ENCODE data around the gene ZNF414. TPM values are rescaled to one million over a fixed set of nuclear protein-coding genes. Genes with fewer than 3 reads are reported as not detected.

The ZNF414 gene
- total RNA-seq, 1 experiment from 2014 or later: 27.2 TPM

GRCh38 chr19:8545743-8546142 is 31.8 kb upstream of the ZNF414 start:
- Mint-ChIP-seq H3K36me3 (ENCODE audit: insufficient read depth, unreplicated experiment) (peaks cover 13% of the 10 kb centered on the region), H3K4me1 (ENCODE audit: insufficient read depth, unreplicated experiment) (no peaks in the 10 kb centered on the region)
- intact Hi-C loops (cut with micrococcal nuclease): no loop called here

GRCh38 chr19:8544168-8544567 is 30.2 kb upstream of the ZNF414 start:
- H3K27ac Mint-ChIP-seq (ENCODE audit: low read depth, unreplicated experiment): no peak overlapping the region
- H3K4me3 Mint-ChIP-seq (ENCODE audit: unreplicated experiment): no peak overlapping the region
- no TSS peak for BruUV-seq (replicated peaks)
- H3K4me1 Mint-ChIP-seq (ENCODE audit: insufficient read depth, unreplicated experiment): no peaks in the 10 kb centered on the region
- no peak for DNase-seq (ENCODE audit: unreplicated experiment)
- no peaks in the 10 kb centered on the region for H3K9me3 Mint-ChIP-seq (ENCODE audit: unreplicated experiment)
- POLR2A ChIA-PET: no interaction called here
- TF ChIP-seq CTCF (IDR thresholded peaks at IDR 0.05; ENCODE audit: unreplicated experiment): no peak
- CTCF ChIA-PET: interaction anchor here (0.7 to 1.5 kb wide), 2 partner anchors 35 to 37 kb away, joined by 3 to 6 read pairs; no protein-coding TSS in a partner anchor
- peaks cover 13% of the 10 kb centered on the region for H3K36me3 Mint-ChIP-seq (ENCODE audit: insufficient read depth, unreplicated experiment)
- intact Hi-C loops (cut with micrococcal nuclease): no loop called here
- H3K27me3 Mint-ChIP-seq (ENCODE audit: insufficient read depth, unreplicated experiment): no peaks in the 10 kb centered on the region

More at GRCh38 chr19:8545743-8546142, 31.8 kb upstream of the ZNF414 start:
- Mint-ChIP-seq H3K9me3 (ENCODE audit: unreplicated experiment) (no peaks in the 10 kb centered on the region), H3K27ac (ENCODE audit: low read depth, unreplicated experiment) (no peak overlapping the region), H3K4me3 (ENCODE audit: unreplicated experiment) (no peak overlapping the region), H3K27me3 (ENCODE audit: insufficient read depth, unreplicated experiment) (no peaks in the 10 kb centered on the region)
- ChIA-PET CTCF (interaction anchor here (0.5 to 1.3 kb wide), 4 partner anchors 30 to 192 kb away, joined by 3 to 5 read pairs (median 4); no protein-coding TSS in a partner anchor), POLR2A (no interaction called here)
- BruUV-seq (replicated peaks): no TSS peak
- DNase-seq (ENCODE audit: unreplicated experiment): no peak
- TF ChIP-seq CTCF (IDR thresholded peaks at IDR 0.05; ENCODE audit: unreplicated experiment): no peak

GRCh38 chr19:8539621-8540149 is 25.7 kb upstream of the ZNF414 start:
- no peak for TF ChIP-seq CTCF (IDR thresholded peaks at IDR 0.05; ENCODE audit: unreplicated experiment)
- Mint-ChIP-seq H3K36me3 (ENCODE audit: insufficient read depth, unreplicated experiment) (no peaks in the 10 kb centered on the region), H3K4me3 (ENCODE audit: unreplicated experiment) (no peak overlapping the region), H3K27ac (ENCODE audit: low read depth, unreplicated experiment) (no peak overlapping the region), H3K27me3 (ENCODE audit: insufficient read depth, unreplicated experiment) (peaks cover 13% of the 10 kb centered on the region), H3K9me3 (ENCODE audit: unreplicated experiment) (no peaks in the 10 kb centered on the region), H3K4me1 (ENCODE audit: insufficient read depth, unreplicated experiment) (no peaks in the 10 kb centered on the region)
- BruUV-seq (replicated peaks): no TSS peak
- ChIA-PET POLR2A (interaction anchor here (0.6 to 0.7 kb wide), 2 partner anchors 48 to 187 kb away, joined by 3 read pairs; no protein-coding TSS in a partner anchor), CTCF (no interaction called here)
- intact Hi-C loops (cut with micrococcal nuclease): no loop called here
- no peak for DNase-seq (ENCODE audit: unreplicated experiment)

GRCh38 chr19:8537099-8537498 is 23.1 kb upstream of the ZNF414 start:
- ChIA-PET POLR2A (no interaction called here), CTCF (interaction anchor here (0.6 kb wide), 1 partner anchor 193 kb away, joined by 3 read pairs; no protein-coding TSS in a partner anchor)
- Mint-ChIP-seq H3K36me3 (ENCODE audit: insufficient read depth, unreplicated experiment) (no peaks in the 10 kb centered on the region), H3K4me3 (ENCODE audit: unreplicated experiment) (no peak overlapping the region), H3K4me1 (ENCODE audit: insufficient read depth, unreplicated experiment) (no peaks in the 10 kb centered on the region), H3K27me3 (ENCODE audit: insufficient read depth, unreplicated experiment) (peaks cover 13% of the 10 kb centered on the region), H3K27ac (ENCODE audit: low read depth, unreplicated experiment) (no peak overlapping the region), H3K9me3 (ENCODE audit: unreplicated experiment) (no peaks in the 10 kb centered on the region)
- no peak for DNase-seq (ENCODE audit: unreplicated experiment)
- no peak for TF ChIP-seq CTCF (IDR thresholded peaks at IDR 0.05; ENCODE audit: unreplicated experiment)
- BruUV-seq (replicated peaks): no TSS peak
- intact Hi-C loops (cut with micrococcal nuclease): no loop called here

Data from MCF 10A (cell line).